NCI-H748 (cell line): Measurements from ENCODE around the gene HOXC9.

ENCODE experiments used
- DNase-seq: peaks from one replicate; lab custom pipeline; 2025; ENCODE audit not compliant: unreplicated experiment; lab: John Stamatoyannopoulos, UW

Gene HOXC9

GRCh38 chr12:53975479-53976152, 24.3 kb upstream of the HOXC9 start:
- DNase-seq = no peak

- no peak for DNase-seq
These were observed 23.7 kb upstream of the HOXC9 start for GRCh38 chr12:53976172-53976822.

GRCh38 chr12:53976823-53977595, 23.0 kb upstream of the HOXC9 start:
- DNase-seq = no peak

GRCh38 chr12:53977596-53978445, 22.1 kb upstream of the HOXC9 start:
- no peak for DNase-seq

GRCh38 chr12:53978477-53979356, 21.2 kb upstream of the HOXC9 start:
- DNase-seq = peak; percentile 16

GRCh38 chr12:53980104-53980801, 19.7 kb upstream of the HOXC9 start:
- DNase-seq = no peak

DNA sequence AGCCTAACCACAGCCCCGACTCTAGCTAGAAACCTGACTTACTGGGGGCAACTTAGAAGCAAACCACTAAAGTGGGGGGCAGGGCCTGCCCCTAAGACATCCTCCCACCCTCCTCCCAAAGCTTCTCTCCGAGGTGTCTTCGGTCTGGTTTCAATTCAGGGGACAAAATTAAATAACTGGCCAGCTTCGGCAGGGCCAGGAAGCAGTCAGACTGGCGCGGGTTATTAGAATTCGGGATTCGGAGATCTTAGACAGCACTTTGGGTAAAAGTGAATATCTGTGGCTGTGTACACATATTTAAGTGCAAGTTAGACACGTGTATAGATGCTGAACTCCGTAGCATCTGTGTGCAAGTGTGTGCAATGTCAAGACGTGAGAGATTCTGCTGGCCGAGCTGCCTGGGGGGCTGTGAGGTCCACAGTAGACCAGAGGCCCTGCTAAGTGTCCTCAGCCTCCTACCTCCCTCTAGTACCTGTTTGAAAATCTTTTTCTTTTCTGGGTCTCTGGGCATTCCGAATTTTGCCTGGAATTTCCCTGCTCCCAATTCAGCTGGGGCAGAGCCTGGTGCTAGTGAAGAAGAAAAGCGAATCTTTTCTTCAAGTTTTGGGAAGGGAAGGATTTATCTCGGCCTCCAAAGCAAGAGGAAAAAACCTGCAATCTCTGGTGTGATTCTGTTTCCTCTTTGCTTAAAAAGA, 19.0 kb upstream of the HOXC9 start:
- no peak for DNase-seq

GRCh38 chr12:53981634-53982565, 18.1 kb upstream of the HOXC9 start:
- no peak for DNase-seq

GRCh38 chr12:53982648-53983567, 17.1 kb upstream of the HOXC9 start:
- no peak for DNase-seq

DNA sequence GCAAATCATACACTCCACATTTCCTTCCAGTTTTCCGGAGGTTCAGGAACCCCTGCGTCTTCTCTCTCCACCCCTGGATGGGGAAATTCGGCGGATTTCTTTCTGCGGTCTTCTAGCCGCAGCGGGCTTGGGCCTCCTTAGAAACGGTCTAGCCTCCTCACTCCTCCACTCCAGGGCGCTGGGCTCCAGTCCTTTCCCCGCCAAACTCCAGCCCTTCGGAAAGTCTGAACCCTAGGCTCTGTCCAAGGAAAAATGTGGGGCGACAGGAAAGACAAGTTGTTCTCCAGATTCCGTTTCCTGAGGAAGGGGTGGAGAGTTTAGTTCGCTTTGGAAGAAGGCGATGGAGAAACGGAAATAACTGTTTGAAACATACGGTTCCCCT, 16.4 kb upstream of the HOXC9 start:
- no peak for DNase-seq

DNA sequence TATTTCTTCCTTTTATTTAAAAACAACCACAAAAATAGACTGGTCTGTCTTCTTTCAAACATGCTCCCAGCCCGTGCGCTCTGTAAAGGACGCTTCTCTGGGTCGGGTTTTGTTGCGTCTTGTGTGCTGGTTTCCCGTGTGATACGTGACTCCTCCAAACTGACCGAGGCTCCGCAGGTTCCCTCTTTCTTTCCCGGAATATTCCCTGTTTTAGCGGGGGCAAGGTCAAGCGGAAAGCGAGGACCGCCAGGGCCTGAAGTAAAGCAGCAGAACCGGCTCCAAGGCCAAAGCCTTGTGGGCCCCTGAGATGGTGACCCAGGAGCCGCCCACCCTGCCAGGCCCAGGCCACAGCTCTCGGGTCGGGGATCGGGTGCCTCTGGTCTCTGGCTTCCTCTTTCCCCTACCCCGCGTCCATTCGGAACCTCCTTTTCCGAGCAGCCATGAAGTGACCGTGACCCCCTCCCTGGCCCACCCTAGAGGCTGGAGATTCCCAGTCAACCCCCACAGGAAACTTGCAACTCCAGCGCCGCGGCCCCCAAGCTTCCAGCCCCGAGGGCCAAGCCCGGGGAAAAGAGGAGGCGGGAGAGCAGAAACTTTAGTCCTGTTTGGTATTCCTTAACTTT, 15.9 kb upstream of the HOXC9 start:
- no peak for DNase-seq

GRCh38 chr12:53984901-53985691, 14.9 kb upstream of the HOXC9 start, which contains the start of gene HOXC10:
Gene HOXC10 (plus strand): TSS chr12:53985146. CDS start chr12:53985260, 114 bp downstream.
- DNase-seq = peak; percentile 96

DNA sequence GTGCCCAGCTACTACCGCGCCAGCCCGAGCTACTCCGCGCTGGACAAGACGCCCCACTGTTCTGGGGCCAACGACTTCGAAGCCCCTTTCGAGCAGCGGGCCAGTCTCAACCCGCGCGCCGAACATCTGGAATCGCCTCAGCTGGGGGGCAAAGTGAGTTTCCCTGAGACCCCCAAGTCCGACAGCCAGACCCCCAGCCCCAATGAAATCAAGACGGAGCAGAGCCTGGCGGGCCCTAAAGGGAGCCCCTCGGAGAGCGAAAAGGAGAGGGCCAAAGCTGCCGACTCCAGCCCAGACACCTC, 14.3 kb upstream of the HOXC9 start:
- no peak for DNase-seq

DNA sequence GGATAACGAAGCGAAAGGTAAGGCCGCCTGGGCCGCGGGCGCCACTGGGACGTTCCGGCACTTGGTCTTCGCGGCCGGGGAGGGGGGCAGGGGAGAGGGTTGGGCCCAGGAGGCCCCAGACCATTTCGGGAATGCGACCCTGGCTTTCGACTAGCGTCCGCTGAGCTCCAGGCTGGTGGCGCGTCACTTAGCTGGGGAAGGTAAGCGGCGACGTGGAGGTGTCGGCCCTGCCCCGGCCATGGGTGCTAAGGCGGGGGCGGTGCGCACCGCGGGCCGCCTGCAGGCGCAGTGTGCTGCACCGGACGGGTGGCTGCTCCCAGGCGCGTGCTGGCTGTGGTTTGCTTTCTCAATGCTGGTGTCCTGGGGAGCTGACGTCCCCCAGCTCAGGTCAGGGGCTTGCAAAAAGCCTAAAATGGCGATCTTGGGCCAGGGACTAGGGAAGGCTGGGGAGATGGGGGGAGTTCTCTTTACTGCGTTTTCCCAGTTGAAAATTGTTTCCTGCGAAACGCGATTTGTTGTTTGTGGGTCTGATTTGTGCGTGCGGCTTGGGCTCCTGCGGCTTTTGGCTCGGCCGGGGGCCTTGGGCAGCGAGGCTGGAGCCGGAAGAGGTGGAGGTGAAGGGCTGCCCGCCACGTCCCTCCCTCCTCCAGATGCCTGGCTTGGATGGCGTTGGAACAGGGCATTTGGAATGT, 13.8 kb upstream of the HOXC9 start:
- DNase-seq = no peak
